HG02840 (cell line): ENCODE results near the gene PRPS1L1.

Source experiments
- ATAC-seq: cut with Tn5 transposase; IDR thresholded peaks from one replicate; pipeline ENCODE4 v1.9.1; 2021; ENCODE audit warnings: mild to moderate bottlenecking, moderate library complexity, moderate number of reproducible peaks; ENCODE audit not compliant: unreplicated experiment, low FRiP score

PRPS1L1 gene

DNA sequence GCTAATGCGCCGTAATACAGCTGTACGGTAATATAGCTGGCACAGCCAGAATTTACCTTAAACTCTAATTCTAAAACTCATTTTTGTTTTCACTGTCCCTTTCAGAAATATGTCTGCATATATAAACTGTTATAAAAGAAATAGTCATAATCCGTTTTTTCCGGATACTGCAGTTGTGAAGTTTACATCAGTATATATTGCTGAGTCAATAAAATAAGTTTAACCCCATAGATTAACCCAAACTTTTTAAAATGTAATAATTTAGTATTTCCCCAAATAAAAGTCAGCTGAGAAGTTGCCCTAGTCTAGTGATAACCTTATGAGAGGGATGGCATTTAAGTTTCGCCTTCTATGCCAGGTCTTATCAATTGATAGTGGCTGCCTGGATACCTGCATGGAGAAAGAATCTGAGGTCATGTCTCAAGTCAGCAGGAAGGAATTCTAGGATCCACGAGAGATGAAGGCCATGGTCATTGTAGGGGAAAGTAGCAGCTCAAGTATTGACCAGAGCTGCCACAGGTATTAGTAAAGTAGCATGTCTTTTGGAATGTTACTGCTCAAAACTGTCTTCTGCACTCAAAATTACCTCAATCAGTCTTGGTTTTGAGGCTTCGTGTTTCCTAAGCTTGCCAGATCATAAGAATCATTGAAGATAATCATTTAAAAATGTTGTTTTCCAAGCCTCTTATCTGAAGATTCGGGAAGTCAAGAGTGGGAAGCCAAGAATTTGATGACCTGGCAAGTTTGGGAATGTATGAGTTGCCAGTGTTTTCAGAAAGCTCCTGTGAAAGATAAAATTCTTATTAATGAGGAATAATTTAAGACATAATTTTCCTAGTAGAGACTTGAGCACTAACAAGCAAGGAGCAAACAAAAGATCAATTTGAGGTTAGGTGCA, 10.8 kb downstream of the PRPS1L1 start:
- no peak for ATAC-seq

DNA sequence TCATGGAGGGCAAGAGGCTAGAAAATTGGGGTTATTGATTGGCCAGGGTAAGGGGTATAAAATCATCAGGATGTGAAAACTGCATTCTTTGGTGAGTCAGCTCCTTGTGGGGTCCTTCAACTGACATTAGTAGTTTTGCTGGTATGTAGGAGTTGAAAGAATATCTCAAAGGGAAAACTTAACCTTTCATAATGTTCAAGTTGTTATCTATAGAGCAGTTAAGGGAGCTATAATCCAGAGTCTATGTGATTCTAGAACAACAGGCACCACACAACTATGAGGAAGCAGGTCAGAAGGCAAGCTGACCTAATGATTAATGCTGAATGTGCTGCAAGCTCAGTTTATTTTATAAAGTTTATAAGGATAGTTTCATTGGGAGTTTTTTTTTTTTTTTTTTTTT, 13.7 kb downstream of the PRPS1L1 start:
- no peak for ATAC-seq

DNA sequence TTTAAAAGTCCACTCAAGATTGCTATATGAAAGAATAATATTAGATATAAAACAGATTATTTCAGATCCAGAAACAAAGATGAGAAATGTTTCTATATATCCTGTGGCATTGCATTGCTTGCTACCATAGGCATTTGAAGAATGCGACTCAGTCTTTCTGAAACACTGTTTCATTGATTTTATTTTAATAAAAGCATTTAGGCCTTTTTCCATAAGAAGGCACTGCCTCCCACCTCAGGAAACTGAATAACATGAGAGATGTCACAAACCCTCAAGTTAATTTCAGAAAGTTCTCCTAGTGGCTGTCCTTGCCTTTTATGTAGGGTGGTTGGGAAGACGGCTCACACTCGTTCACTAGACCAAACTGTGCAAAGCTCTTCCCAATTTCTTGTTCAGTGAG, 23.3 kb downstream of the PRPS1L1 start:
- ATAC-seq: no peak

DNA sequence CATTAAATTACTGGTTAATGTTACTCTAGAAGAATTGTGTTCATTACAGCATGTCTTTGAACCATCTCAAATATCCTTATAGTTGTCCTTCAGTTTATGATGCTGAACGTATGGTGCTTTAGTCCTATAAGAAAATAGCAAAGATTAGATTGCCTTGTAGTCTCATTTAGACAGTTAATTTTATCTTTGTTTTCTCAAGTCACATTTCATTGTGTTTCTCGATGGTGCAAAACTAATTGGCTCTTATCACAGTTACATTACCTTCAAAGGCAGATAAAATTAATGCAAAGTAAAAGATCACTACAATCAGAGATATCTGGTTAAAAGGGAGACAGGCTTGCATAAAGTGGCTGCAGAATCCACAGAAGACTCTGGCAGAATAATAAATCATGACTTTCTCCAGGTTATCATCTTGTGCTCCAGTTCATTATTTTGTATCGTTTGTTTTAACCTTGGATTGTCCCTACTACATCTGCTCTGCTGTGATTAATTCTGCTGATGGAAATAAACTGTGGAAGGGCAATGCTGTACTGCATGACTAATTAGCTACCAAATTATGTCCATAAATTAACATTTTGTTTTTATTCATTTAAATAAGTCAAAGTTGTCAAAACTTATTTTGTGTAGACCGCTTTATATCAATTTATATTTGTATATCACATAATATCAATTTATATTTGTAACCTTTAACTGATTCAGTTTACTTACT, 24.2 kb downstream of the PRPS1L1 start:
- ATAC-seq: no peak

DNA sequence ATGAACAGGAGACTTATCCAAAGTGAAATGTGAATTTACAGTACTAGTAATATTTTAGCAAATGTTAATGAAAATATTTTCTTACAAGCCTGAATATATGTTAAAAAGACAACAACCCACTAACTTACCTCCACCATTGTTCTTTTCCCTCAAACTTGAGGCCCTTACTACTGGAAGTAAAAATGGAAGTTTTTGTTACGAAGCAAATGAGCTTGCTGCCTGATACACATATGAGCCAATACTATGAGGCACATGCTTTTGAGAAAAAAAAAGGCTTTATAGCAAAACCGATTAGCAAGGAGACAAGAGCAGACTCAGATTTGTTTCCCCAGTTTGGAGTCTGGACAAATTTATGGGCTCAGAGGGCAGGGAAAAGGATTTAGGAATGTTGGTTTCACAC, 29.0 kb downstream of the PRPS1L1 start:
- no peak for ATAC-seq

DNA sequence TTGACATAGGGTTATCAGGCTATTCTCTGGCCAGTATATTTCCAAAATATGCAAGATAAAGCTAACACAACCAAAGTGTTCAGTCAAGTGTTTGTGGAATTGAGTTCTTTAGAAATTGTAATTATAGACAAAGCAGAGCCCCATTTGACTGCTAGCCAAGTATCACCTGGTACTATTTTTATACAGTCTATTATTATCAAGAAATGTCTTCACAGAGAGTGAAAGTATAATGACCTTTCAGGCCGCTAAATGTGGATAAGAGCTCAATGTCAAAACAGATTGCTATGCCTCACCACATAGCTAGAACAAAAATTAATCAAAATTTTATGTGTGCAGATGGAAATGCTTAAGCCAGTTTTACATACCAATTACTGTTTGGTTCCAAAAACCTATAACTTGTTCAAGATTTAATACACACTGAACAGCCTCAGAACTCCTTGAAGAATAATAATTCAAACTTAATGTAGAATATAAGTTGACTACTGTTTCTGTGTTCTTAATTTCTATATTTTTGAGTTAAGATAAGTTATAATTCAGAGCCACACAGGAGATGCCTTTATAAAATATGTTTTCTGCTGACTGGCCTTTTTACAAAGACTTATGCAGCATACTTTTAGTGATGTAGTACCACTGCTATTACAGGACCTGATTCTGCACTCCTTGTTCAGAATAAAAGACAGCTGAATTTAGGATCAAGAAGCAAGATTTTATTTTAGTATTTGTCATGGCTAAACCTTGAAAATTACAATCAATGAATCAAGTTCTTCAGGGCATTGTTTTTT, 31.0 kb downstream of the PRPS1L1 start:
- ATAC-seq: no peak

DNA sequence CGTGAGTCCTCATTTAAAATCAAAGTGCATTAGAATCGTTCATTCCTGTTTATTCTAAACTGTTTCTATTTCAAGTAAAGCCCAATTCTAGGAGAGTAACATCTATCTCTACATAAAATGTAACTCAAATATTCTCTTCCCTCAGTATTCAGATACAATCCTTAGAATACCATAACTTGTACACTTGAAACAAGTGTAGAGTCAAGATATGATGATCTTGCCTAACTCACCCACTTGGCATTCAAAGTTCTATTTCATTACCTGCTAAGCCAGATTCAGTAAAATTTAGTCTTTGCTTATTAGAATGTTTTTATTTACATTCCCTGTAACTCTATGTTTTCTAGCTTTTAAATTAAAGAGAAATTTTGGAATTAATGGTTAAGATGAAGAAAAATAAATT, 31.6 kb downstream of the PRPS1L1 start:
- ATAC-seq: no peak

DNA sequence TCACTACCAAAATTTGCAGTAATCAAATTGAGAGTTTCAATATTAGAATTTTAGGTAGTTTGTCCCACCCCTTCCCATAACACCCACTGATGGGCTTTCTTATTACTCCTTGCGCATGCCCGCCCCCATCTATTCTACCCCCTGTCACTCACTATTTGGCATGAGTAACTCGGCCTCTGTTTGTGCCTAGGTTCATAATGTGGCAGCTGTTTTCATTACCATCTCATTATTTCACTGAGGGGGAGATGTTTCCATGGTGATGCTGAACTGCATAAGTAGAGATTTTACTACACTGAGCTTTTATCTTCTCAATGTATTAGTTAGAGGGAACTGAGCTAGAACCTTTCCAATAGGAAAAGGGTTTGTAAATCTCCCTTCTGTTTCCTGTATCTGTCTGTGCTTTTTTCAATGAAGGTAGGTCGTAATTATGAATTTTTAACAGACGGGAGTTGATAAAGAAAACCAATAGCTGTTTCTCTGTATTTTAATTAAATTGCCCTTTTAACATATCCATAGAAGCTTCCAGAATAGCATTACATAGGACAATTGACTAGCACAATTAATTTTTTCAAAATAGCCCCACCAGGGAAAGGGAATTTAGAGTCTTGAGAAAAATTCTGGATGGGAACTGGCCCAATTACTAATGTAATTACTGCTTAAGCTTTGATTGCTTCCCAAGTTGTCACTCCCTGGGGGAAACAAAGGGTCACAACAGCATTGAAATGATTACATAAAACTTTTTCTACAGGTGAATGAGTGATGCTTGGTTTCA, 33.4 kb downstream of the PRPS1L1 start:
- ATAC-seq: no peak

DNA sequence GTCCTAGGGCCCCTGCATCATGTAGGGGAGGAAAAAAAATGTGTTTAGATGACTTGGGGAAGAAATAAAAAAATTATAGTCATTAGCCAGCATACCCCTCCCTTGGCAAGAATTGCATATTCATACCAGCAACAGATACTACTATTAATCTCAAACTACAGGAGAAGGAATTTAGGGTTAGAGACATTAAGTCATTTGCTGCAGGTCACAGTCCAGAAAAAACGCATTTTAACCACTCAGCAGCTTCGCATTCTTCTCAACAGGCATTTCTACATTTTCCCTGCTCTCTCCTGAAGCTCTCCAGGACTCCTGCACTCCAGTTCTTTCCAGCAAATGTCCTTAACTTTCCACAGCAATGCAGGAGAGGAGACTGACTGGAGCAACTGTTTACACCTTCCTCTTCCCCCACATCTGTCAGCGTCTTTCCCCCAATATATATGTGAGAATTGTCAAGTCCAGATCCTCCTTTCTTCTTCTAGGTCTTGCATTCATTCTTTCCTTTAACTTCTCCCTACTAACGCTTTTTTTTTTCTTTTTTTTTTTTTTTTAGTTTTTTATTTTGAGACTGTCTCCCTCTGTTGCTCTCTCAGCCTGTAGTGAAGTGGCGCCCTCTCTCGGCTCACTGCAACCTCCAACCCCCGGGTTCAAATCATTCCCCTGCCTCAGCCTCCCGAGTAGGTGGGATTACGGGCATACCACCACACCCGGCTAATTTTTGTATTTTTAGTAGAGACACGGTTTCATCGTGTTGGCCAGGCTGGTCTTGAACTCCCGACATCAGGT, 35.6 kb downstream of the PRPS1L1 start:
- ATAC-seq: no peak

DNA sequence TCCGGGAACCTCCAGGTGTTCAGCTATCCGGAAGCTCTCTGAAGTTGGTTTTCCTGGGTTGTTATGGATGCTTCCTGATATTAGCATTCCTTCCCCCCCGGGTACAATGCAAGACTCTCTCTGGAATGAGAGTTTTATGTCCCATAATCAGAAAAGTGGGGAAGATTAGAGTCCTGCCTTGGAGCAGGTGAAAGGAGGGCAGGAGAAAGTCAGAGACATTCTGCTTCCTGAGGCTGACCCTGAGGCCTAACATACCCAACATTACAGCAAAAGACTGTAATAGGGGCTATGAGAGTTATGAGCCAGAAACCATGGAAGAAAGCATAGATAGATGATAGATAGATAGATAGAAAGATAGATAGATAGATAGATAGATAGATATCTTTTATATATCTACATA, 36.9 kb downstream of the PRPS1L1 start:
- ATAC-seq: no peak

DNA sequence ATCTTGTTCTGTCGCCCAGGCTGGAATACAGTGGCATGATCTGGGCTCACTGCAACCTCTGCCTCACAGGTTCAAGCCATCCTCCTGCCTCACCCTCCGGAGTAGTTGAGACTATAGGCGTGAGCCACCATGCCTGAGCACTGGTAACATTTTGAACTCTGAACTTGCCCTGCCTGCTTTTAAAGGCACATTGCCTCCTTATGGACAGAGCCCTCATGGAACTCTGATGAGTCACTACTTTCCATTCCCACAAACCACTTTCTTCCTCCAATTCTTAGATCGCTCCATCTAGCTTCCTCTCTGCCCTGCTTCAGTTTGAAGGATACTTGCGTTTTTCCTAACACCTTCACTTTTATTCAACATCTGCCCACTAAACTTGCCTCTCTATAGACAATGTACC, 38.1 kb downstream of the PRPS1L1 start:
- ATAC-seq: no peak

DNA sequence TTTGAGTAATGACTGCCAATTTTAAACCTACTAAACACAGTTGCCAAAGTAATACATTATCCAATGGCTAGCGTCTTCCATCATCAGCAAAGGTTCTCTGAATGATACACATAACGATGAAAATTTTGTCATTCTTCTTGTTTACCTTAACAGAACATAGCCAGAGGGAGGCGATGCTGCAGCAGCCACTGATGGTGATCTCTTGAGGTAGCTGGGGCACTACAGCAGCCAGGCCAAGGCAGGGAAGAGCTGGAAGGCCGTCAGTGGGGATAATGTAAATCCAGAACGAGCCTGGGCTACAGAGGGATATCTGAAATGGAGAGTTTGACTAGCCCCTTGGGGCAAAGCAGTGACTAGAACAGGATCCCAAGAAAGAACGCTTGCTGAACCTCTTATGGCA, 38.8 kb downstream of the PRPS1L1 start:
- ATAC-seq: no peak

DNA sequence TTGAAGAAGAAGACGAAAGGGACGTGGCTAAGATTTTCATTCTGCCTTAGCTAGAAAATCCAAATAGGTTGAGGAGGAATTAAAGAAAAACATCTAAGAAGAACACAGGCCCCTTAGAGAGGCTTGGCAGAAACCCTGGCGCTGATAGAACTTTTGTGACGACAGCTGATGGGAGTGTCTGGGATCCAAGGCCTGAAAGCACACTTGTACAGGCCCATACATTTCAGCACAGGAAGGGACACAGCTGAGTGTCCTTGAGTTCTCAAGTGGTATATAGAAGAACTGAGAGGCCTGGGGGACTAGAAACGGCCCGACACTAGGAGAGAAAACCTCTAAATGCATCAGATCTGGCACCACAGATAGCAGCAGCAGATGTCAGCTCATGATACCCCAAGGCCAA, 39.5 kb downstream of the PRPS1L1 start:
- no peak for ATAC-seq

DNA sequence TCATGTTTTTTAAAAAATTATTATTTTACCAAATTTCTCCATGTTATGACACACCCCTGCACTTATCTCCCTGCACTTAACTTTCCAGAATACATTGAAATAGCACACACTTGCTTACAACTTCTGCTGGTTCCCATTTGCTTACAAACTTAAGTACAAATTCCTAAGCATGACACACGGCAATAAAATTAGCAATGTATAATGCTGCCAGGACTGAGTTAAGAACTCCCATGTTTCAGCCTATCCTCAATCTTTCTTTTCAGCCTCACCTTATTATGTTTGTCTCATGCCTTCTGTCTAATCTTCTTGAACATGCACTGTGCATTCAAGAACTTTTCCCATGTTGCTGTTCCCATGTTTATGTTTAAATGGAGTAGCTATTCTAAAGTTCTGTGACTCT, 40.8 kb downstream of the PRPS1L1 start:
- no peak for ATAC-seq

DNA sequence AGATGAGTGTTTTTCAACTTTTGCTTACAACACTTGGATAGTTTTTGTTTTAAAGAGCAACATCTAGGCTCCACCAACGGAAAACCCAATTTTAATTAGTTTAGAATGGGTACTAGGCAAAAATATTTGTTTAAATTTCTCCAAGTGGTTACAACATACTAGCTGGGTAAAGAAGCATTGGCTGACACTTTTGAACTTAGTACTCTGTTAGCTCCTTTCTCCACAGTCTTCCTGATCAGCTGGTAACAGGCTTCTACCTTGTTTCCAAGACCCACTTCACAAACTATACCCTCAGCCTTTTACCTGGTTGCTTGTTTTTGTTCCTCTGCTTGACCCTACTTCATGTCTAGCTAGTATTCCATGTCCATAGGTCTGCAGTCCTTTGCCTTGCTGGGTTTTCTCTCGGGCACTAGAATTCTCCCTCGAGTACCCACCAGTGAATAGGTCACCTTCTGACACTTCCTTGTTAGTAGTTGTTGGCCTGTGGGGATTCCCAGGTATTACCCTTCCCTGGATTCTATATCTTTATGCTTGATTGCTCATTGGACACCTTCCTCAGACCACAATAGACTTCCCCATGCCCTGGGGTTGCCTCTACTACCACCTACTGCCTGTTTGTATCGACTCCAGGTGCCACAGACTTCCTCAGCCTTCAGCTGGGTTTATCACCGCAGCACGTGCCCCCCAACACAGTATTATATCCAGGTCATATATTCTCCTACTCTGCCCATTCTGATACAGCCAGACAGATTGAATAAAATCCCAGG, 42.0 kb downstream of the PRPS1L1 start:
- no peak for ATAC-seq

DNA sequence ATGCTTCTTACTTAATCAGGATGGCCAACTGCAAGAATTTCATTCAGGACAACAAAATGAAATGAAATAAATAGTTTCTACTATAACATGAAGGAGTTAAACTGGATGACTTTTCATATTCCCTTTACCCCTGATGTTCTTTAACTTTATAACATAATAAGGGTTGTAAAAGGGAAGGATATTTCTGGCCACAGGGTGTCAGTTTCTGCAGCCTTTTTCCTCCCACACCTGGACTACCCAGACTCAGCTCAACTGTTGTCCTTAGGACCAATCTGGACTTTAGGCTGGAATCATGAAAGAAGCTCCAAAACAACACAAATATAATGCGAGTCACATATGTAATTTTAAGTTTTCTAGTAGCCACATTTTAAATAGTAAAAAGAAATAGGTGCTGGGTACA, 43.4 kb downstream of the PRPS1L1 start:
- no peak for ATAC-seq

DNA sequence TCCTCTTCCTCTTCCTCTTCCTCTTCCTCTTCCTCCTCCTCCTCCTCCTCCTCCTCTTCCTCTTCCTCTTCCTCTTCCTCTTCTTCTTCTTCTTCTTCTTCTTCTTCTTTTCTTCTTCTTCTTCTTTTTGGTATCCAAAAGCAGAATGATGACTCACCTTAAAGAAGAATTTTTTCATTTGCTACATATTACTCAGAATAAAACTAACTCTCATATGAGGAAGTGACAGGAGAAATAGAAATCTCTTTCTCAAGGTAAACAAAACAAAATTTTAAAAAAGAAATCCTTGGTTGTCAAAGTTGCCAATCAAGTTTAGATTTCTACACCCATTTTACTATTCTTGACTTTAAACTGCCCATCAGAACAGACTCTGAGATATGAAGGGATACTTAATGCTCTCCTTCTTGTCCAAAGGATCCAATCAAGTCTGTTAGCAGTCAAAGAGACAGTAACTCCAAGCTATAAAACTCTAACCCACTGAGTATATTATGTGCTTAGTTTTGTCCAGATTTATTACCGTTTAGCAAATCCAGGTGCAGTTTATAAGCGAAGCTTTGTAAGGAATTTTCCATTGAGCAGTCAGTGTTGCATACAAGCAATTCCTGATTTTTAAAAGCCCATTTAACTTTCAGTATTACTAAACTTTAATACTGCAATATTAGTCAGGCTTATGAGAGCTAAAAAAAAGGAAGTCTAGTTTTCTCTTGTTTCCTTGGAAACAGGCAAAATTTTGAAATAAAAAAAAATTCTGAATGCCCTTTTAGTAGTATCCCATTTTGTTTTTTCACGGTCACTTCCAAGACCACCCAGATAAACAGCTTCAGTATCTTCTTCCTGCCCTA, 44.2 kb downstream of the PRPS1L1 start:
- no peak for ATAC-seq

DNA sequence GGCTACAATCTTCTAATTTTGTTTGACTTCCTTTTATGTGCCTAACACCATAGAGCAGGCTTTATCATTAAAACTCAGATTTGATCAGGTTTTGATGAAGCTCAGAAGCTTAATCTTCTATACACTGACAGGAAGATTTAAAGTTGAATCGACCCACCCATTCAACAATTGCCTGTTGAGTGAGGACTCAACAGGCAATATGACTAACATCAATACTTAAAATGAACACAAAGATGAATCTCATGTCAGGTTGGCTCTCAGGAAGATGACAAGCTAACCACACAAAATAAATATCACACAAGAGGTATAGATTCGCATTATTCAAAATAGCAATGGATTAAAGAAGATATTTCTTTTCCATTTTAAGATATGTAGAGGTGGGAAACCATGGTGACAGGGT, 50.7 kb downstream of the PRPS1L1 start:
- ATAC-seq: no peak
